Measurements from ENCODE around the gene TTLL3.

DNA sequence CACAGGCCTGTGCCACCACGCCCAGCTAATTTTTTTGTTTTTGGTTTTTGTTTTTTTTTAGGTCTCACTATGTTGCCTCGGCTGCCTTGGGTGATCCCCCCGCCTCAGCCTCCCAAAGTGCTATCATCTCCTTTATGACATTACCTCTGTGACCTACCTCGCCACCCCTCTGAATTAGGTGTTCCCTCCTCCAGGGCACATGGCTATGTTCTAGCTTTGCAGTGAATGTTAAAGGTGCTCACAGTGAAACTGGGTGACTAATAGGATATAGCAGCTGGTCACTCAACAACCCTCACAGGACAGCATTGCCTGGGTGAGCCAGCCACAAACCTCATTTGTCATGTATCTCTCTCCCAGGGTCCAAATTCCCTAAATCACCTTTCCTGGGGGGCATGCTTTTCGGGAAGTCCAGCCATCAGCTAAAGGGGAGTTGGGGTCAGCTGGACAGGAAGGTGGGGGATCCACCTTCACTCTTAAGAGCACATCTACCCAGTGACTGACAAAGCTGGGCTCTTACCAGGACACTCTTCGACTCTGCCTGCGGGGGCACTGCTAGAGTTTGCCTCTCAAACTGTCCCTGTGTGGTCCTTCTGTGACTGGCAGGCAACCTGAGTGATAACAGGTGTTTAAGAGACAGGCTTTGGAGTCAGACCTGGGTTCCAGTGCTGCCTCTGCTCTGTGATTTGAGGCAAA lies 1.6 kb upstream of the TTLL3 start:
- TF ChIP-seq POLR2A (IDR thresholded peaks at IDR 0.05; ENCODE audit: extremely low read depth, insufficient read length), result no peak
- TF ChIP-seq, protein P1, sequence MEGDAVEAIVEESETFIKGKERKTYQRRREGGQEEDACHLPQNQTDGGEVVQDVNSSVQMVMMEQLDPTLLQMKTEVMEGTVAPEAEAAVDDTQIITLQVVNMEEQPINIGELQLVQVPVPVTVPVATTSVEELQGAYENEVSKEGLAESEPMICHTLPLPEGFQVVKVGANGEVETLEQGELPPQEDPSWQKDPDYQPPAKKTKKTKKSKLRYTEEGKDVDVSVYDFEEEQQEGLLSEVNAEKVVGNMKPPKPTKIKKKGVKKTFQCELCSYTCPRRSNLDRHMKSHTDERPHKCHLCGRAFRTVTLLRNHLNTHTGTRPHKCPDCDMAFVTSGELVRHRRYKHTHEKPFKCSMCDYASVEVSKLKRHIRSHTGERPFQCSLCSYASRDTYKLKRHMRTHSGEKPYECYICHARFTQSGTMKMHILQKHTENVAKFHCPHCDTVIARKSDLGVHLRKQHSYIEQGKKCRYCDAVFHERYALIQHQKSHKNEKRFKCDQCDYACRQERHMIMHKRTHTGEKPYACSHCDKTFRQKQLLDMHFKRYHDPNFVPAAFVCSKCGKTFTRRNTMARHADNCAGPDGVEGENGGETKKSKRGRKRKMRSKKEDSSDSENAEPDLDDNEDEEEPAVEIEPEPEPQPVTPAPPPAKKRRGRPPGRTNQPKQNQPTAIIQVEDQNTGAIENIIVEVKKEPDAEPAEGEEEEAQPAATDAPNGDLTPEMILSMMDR (IDR thresholded peaks at IDR 0.05; ENCODE audit: low read depth, low read length), result peak; percentile 39
- TF ChIP-seq, protein P2, sequence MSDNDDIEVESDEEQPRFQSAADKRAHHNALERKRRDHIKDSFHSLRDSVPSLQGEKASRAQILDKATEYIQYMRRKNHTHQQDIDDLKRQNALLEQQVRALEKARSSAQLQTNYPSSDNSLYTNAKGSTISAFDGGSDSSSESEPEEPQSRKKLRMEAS (IDR thresholded peaks at IDR 0.05; ENCODE audit: low read depth, low read length), result no peak

All from NB4 (cell line).